ENCODE results near the gene CLMP. TPM values are rescaled to one million over a fixed set of nuclear protein-coding genes. Genes with fewer than 3 reads are reported as not detected.

The CLMP gene
- total RNA-seq, 1 donor from 2014 or later: 2.3 TPM

GRCh38 chr11:123168241-123168640, 26.8 kb downstream of the CLMP start:
- Mint-ChIP-seq H3K4me3 (ENCODE audit: low read depth) (no peak overlapping the region), H3K4me1 (ENCODE audit: low read depth) (no peaks in the 10 kb centered on the region), H3K27ac (no peak overlapping the region), H3K36me3 (ENCODE audit: insufficient read depth) (no peaks in the 10 kb centered on the region), H3K9me3 (ENCODE audit: low read depth) (no peaks in the 10 kb centered on the region), H3K27me3 (peaks cover 22% of the 10 kb centered on the region)
- DNase-seq (ENCODE audit: low spot score, unreplicated experiment): no peak
- no peak for TF ChIP-seq CTCF (IDR thresholded peaks at IDR 0.05; ENCODE audit: unreplicated experiment)

- TF ChIP-seq CTCF (IDR thresholded peaks at IDR 0.05; ENCODE audit: unreplicated experiment): peak; percentile 69
- Mint-ChIP-seq H3K27ac (no peak overlapping the region), H3K36me3 (ENCODE audit: insufficient read depth) (no peaks in the 10 kb centered on the region), H3K4me1 (ENCODE audit: low read depth) (no peaks in the 10 kb centered on the region), H3K9me3 (ENCODE audit: low read depth) (no peaks in the 10 kb centered on the region), H3K4me3 (ENCODE audit: low read depth) (no peak overlapping the region), H3K27me3 (peaks cover 30% of the 10 kb centered on the region)
- peak; percentile 21 for DNase-seq (ENCODE audit: low spot score, unreplicated experiment)
Observed at GRCh38 chr11:123166071-123166559, 28.9 kb downstream of the CLMP start.

- H3K36me3 Mint-ChIP-seq (ENCODE audit: insufficient read depth): no peaks in the 10 kb centered on the region
- no peak overlapping the region for H3K27ac Mint-ChIP-seq
- no peaks in the 10 kb centered on the region for H3K4me1 Mint-ChIP-seq (ENCODE audit: low read depth)
- TF ChIP-seq CTCF (IDR thresholded peaks at IDR 0.05; ENCODE audit: unreplicated experiment): no peak
- H3K4me3 Mint-ChIP-seq (ENCODE audit: low read depth): no peak overlapping the region
- H3K9me3 Mint-ChIP-seq (ENCODE audit: low read depth): no peaks in the 10 kb centered on the region
- DNase-seq (ENCODE audit: low spot score, unreplicated experiment): no peak
- H3K27me3 Mint-ChIP-seq: peaks cover 25% of the 10 kb centered on the region
Observed at GRCh38 chr11:123164732-123165450, 30.2 kb downstream of the CLMP start.

GRCh38 chr11:123163621-123164020, 31.4 kb downstream of the CLMP start:
- H3K27ac Mint-ChIP-seq: no peak overlapping the region
- no peak overlapping the region for H3K4me3 Mint-ChIP-seq (ENCODE audit: low read depth)
- H3K27me3 Mint-ChIP-seq: peaks cover 19% of the 10 kb centered on the region
- no peaks in the 10 kb centered on the region for H3K4me1 Mint-ChIP-seq (ENCODE audit: low read depth)
- H3K36me3 Mint-ChIP-seq (ENCODE audit: insufficient read depth): no peaks in the 10 kb centered on the region
- DNase-seq (ENCODE audit: low spot score, unreplicated experiment): no peak
- TF ChIP-seq CTCF (IDR thresholded peaks at IDR 0.05; ENCODE audit: unreplicated experiment): no peak
- no peaks in the 10 kb centered on the region for H3K9me3 Mint-ChIP-seq (ENCODE audit: low read depth)

GRCh38 chr11:123161376-123162030, 33.5 kb downstream of the CLMP start:
- Mint-ChIP-seq H3K27ac (no peak overlapping the region), H3K27me3 (peaks cover 12% of the 10 kb centered on the region), H3K4me1 (ENCODE audit: low read depth) (no peaks in the 10 kb centered on the region), H3K9me3 (ENCODE audit: low read depth) (no peaks in the 10 kb centered on the region), H3K4me3 (ENCODE audit: low read depth) (no peak overlapping the region), H3K36me3 (ENCODE audit: insufficient read depth) (no peaks in the 10 kb centered on the region)
- TF ChIP-seq CTCF (IDR thresholded peaks at IDR 0.05; ENCODE audit: unreplicated experiment): no peak
- DNase-seq (ENCODE audit: low spot score, unreplicated experiment): no peak
